ENCODE results near the gene TMEM54.

Gene TMEM54

GRCh38 chr1:32877211-32878110, 23.7 kb downstream of the TMEM54 start:
- DNase-seq: no peak

- peak; percentile 42 to 64 for DNase-seq
These were observed 24.6 kb downstream of the TMEM54 start for GRCh38 chr1:32876341-32877210.

- no peak for DNase-seq
These were observed 26.1 kb downstream of the TMEM54 start for GRCh38 chr1:32874860-32875752.

GRCh38 chr1:32873484-32873883, 27.7 kb downstream of the TMEM54 start:
- DNase-seq: no peak

- DNase-seq: no peak
These were observed 29.1 kb downstream of the TMEM54 start for GRCh38 chr1:32872192-32872460.

- no peak for DNase-seq
These were observed 29.6 kb downstream of the TMEM54 start for GRCh38 chr1:32871364-32872191.

- no peak for DNase-seq
These were observed 30.4 kb downstream of the TMEM54 start, which contains the start of gene FNDC5 for GRCh38 chr1:32870615-32871363. Gene FNDC5 (minus strand): TSS chr1:32870912.

GRCh38 chr1:32869923-32870614, 31.1 kb downstream of the TMEM54 start:
- no peak for DNase-seq

- DNase-seq: no peak
These were observed 32.3 kb downstream of the TMEM54 start for GRCh38 chr1:32868806-32869455.

- no peak for DNase-seq
These were observed 33.1 kb downstream of the TMEM54 start for GRCh38 chr1:32868085-32868484.

- no peak for DNase-seq
These were observed 33.5 kb downstream of the TMEM54 start for GRCh38 chr1:32867671-32868070.

- DNase-seq: no peak
These were observed 34.0 kb downstream of the TMEM54 start for GRCh38 chr1:32867151-32867550.

- no peak for DNase-seq
These were observed 35.4 kb downstream of the TMEM54 start for GRCh38 chr1:32865639-32866405.

- no peak for DNase-seq
These were observed 36.7 kb downstream of the TMEM54 start for GRCh38 chr1:32864375-32865019.

- DNase-seq: no peak
These were observed 37.3 kb downstream of the TMEM54 start for GRCh38 chr1:32863881-32864245.

GRCh38 chr1:32863218-32863880, 37.8 kb downstream of the TMEM54 start:
- no peak for DNase-seq

GRCh38 chr1:32861904-32862695, 39.1 kb downstream of the TMEM54 start:
- no peak for DNase-seq

Measured in CD4-positive, alpha-beta T cell treated with Interferon alpha-2 for 1 hour (primary cell).